ENCODE results near the gene DEXI.

DNA sequence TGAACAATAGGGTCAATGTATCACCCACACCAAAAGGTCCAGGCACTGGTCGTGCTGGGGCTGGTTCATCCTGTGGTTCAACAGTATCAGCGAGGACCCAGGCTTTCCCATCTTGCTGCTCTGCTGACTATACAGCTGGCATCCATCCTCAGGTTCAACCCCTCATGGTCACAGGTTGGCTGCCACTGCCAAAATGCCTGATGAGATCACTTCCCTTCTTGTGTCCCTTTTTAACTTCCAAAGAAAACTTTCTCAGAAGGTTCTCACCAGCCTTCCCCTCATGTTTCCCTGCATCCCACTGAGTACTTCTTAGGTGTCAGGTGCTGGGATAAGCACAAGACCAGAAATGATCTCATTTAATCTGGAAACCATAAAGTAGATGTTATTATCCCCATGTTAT, 27.8 kb upstream of the DEXI start:
- TF ChIP-seq CTCF (IDR thresholded peaks at IDR 0.05) = no peak
- TF ChIP-seq POLR2A (IDR thresholded peaks at IDR 0.05) = no peak
- TF ChIP-seq EP300 (IDR thresholded peaks at IDR 0.05) = no peak
- no peak for TF ChIP-seq POLR2AphosphoS5 (IDR thresholded peaks at IDR 0.05)
